Neural cell (in vitro differentiated cells): ENCODE measurements around the gene PGLYRP4. TPM values are rescaled to one million over a fixed set of nuclear protein-coding genes. Genes with fewer than 3 reads are reported as not detected.

Source experiments
- H2AFZ ChIP-seq: fragments of 200-600, 300-800 bp; sonication (generic), shearing (Covaris generic); 2 replicates; pipeline ENCODE4 v1.6.0; 2014; ENCODE audit warnings: low read depth, mild to moderate bottlenecking, antibody characterized with exemption, low read length, moderate library complexity
- H3F3A ChIP-seq: fragments of 200-600 bp; shearing (Covaris generic); 2 replicates; pipeline ENCODE4 v1.6.1; 2016; ENCODE audit warnings: mild to moderate bottlenecking, moderate library complexity, mixed read lengths, antibody characterized with exemption, low read length; ENCODE audit not compliant: insufficient read depth, poor library complexity, severe bottlenecking
- H3K27ac ChIP-seq: fragments of 200-600, 300-800 bp; sonication (generic), shearing (Covaris generic); 2 replicates; pipeline ENCODE4 v1.5.1; 2014; ENCODE audit warnings: mild to moderate bottlenecking, low read length, moderate library complexity
- H3K27me3 ChIP-seq: fragments of 300-800, 200-600 bp; sonication (generic), shearing (Covaris generic); 2 replicates; pipeline ENCODE4 v1.6.0; 2014; ENCODE audit warnings: mild to moderate bottlenecking, low read depth, low read length, moderate library complexity; ENCODE audit not compliant: insufficient read depth
- H3K36me3 ChIP-seq: fragments of 300-800, 200-600 bp; sonication (generic), shearing (Covaris generic); 2 replicates; pipeline ENCODE4 v1.5.1; 2014; ENCODE audit warnings: mild to moderate bottlenecking, antibody characterized with exemption, low read length, moderate library complexity; ENCODE audit not compliant: insufficient read depth
- H3K4me2 ChIP-seq: fragments of 300-800, 200-600 bp; sonication (generic), shearing (Covaris generic); 2 replicates; pipeline ENCODE4 v1.6.0; 2014; ENCODE audit warnings: mild to moderate bottlenecking, low read length
- H3K4me3 ChIP-seq: fragments of 300-800, 200-600 bp; sonication (generic), shearing (Covaris generic); 2 replicates; pipeline ENCODE4 v1.5.1; 2014; ENCODE audit warnings: mild to moderate bottlenecking, low read length, moderate library complexity
- H3K79me2 ChIP-seq: fragments of 200-600 bp; shearing (Covaris generic); replicated peaks from 2 replicates; pipeline ENCODE4 v1.6.0; 2014; ENCODE audit warnings: mild to moderate bottlenecking, low read length, moderate library complexity; ENCODE audit not compliant: insufficient read depth
- H3K9ac ChIP-seq: fragments of 300-800, 200-600 bp; sonication (generic), shearing (Covaris generic); 2 replicates; pipeline ENCODE4 v1.6.1; 2016; ENCODE audit warnings: mild to moderate bottlenecking, low read length, mixed read lengths
- H3K9me2 ChIP-seq: fragments of 200-600 bp; shearing (Covaris generic); 2 replicates; pipeline ENCODE4 v1.6.1; 2016; ENCODE audit warnings: mild to moderate bottlenecking, low read length, mixed read lengths; ENCODE audit not compliant: insufficient read depth
- H3K9me3 ChIP-seq: fragments of 200-600, 300-800 bp; sonication (generic), shearing (Covaris generic); 2 replicates; pipeline ENCODE4 v1.6.1; 2016; ENCODE audit warnings: mild to moderate bottlenecking, mixed run types, low read length, moderate library complexity, mixed read lengths
- H4K20me1 ChIP-seq: fragments of 200-600 bp; shearing (Covaris generic); 2 replicates; pipeline ENCODE4 v1.6.1; 2016; ENCODE audit warnings: mild to moderate bottlenecking, mixed run types; ENCODE audit not compliant: insufficient read depth
- CTCF ChIP-seq: fragments of 450-650 bp; IDR thresholded peaks from 2 replicates; pipeline ENCODE4 v1.5.1; 2014; ENCODE audit warnings: antibody characterized with exemption, mild to moderate bottlenecking, moderate library complexity; ENCODE audit not compliant: poor library complexity, severe bottlenecking
- EP300 ChIP-seq: fragments of 450-650 bp; conservative IDR thresholded peaks from 2 replicates; pipeline ENCODE4 v1.6.1; 2014; ENCODE audit warnings: antibody characterized with exemption, mild to moderate bottlenecking, moderate library complexity; ENCODE audit not compliant: poor library complexity, severe bottlenecking
- EZH2 ChIP-seq: fragments of 200-600, 300-800 bp; shearing (Covaris generic), sonication (generic); IDR thresholded peaks from 2 replicates; pipeline ENCODE4 v1.6.1; 2014; ENCODE audit warnings: antibody characterized with exemption, low read length, borderline replicate concordance, mild to moderate bottlenecking; ENCODE audit not compliant: insufficient read depth, poor library complexity, severe bottlenecking
- MXI1 ChIP-seq: fragments of 450-650 bp; conservative IDR thresholded peaks from 2 replicates; pipeline ENCODE4 v1.6.1; 2014; ENCODE audit warnings: antibody characterized with exemption, mild to moderate bottlenecking; ENCODE audit not compliant: poor library complexity, severe bottlenecking
- POLR2AphosphoS5 ChIP-seq: IDR thresholded peaks from 2 replicates; pipeline ENCODE4 v1.6.1; 2012
- RAD21 ChIP-seq: fragments of 450-650 bp; conservative IDR thresholded peaks from 2 replicates; pipeline ENCODE4 v1.6.1; 2014; ENCODE audit warnings: antibody characterized with exemption, mild to moderate bottlenecking, moderate library complexity
- SMC3 ChIP-seq: fragments of 450-650 bp; conservative IDR thresholded peaks from 2 replicates; pipeline ENCODE4 v1.6.1; 2014; ENCODE audit warnings: antibody characterized with exemption, mild to moderate bottlenecking, moderate library complexity; ENCODE audit not compliant: poor library complexity
- TAF1 ChIP-seq: IDR thresholded peaks from 2 replicates; pipeline ENCODE4 v1.6.1; 2012; ENCODE audit warnings: low read depth
- polyA plus RNA-seq: library from polyadenylated mRNA; depleted of rRNA; stranded (reverse); fragments of >200 nt; gene quantifications from 2 replicates; pipeline ENCODE4 v1.2.3, GENCODE V29; 2014
- TF ChIP-seq, protein P1 (sequence below): IDR thresholded peaks from 2 replicates; pipeline ENCODE4 v1.6.1; 2012; ENCODE audit warnings: borderline replicate concordance

Gene PGLYRP4
- polyA plus RNA-seq, 1 donor from 2014 or later = not detected

DNA sequence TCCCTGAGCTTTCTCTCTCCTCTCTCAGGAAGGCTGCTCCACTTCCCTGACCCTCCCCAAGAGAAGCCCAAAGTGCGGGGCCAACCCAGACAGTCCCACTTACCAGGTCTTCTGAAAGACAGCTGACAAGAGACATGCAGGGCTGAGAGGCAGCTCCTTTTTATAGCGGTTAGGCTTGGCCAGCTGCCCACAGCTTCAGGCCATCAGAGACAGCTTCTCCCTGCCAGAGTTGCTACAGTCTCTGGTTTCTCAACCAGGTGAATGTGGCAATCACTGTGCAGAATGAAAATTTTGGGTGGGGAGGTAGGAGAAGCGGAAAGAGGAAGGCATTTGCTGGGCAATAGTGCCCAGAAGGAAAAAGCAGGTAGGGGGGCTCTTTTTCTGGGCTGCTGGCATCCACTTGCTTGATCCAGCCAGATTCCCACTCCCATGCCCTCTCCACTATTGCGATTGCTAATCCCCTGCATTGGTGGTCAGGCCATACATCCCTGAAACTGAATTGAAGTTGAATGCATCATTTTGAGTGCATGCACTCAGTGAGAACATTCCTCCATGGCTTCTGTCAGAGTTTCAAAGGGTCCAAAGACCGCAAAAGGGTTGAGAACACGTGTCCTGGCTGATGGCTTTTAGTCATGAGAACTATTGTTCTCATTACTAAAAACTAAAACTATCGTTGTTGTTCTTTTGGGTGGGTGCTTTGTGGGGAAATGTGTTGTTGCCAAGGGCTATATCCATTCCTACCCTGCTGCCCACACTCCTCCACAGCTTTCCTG, 42.5 kb upstream of the PGLYRP4 start, which contains the start of gene S100A8:
Gene S100A8, minus strand, starts transcription at position 136 of the 773 bp plus-strand sequence. CDS start 538 bp downstream, outside the sequence.
- TF ChIP-seq CTCF (no peak), SMC3 (no peak), EP300 (no peak), EZH2 (no peak), RAD21 (no peak), TAF1 (no peak), MXI1 (no peak), POLR2AphosphoS5 (no peak)
- TF ChIP-seq, protein P1, sequence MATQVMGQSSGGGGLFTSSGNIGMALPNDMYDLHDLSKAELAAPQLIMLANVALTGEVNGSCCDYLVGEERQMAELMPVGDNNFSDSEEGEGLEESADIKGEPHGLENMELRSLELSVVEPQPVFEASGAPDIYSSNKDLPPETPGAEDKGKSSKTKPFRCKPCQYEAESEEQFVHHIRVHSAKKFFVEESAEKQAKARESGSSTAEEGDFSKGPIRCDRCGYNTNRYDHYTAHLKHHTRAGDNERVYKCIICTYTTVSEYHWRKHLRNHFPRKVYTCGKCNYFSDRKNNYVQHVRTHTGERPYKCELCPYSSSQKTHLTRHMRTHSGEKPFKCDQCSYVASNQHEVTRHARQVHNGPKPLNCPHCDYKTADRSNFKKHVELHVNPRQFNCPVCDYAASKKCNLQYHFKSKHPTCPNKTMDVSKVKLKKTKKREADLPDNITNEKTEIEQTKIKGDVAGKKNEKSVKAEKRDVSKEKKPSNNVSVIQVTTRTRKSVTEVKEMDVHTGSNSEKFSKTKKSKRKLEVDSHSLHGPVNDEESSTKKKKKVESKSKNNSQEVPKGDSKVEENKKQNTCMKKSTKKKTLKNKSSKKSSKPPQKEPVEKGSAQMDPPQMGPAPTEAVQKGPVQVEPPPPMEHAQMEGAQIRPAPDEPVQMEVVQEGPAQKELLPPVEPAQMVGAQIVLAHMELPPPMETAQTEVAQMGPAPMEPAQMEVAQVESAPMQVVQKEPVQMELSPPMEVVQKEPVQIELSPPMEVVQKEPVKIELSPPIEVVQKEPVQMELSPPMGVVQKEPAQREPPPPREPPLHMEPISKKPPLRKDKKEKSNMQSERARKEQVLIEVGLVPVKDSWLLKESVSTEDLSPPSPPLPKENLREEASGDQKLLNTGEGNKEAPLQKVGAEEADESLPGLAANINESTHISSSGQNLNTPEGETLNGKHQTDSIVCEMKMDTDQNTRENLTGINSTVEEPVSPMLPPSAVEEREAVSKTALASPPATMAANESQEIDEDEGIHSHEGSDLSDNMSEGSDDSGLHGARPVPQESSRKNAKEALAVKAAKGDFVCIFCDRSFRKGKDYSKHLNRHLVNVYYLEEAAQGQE = no peak
- H3F3A ChIP-seq = no peaks in the 10 kb centered on the region
- no peaks in the 10 kb centered on the region for H4K20me1 ChIP-seq
- H3K27me3 ChIP-seq = no peaks in the 10 kb centered on the region
- H3K79me2 ChIP-seq = no peaks in the 10 kb centered on the region
- H3K4me2 ChIP-seq = no peak within 1 kb of the TSS
- no peaks in the 10 kb centered on the region for H3K9me3 ChIP-seq
- H2AFZ ChIP-seq = no peak within 1 kb of the TSS
- no peak within 1 kb of the TSS for H3K4me3 ChIP-seq
- H3K36me3 ChIP-seq = no peaks in the 10 kb centered on the region
- no peaks in the 10 kb centered on the region for H3K9me2 ChIP-seq
- H3K9ac ChIP-seq = no peak within 1 kb of the TSS
- no peak within 1 kb of the TSS for H3K27ac ChIP-seq

DNA sequence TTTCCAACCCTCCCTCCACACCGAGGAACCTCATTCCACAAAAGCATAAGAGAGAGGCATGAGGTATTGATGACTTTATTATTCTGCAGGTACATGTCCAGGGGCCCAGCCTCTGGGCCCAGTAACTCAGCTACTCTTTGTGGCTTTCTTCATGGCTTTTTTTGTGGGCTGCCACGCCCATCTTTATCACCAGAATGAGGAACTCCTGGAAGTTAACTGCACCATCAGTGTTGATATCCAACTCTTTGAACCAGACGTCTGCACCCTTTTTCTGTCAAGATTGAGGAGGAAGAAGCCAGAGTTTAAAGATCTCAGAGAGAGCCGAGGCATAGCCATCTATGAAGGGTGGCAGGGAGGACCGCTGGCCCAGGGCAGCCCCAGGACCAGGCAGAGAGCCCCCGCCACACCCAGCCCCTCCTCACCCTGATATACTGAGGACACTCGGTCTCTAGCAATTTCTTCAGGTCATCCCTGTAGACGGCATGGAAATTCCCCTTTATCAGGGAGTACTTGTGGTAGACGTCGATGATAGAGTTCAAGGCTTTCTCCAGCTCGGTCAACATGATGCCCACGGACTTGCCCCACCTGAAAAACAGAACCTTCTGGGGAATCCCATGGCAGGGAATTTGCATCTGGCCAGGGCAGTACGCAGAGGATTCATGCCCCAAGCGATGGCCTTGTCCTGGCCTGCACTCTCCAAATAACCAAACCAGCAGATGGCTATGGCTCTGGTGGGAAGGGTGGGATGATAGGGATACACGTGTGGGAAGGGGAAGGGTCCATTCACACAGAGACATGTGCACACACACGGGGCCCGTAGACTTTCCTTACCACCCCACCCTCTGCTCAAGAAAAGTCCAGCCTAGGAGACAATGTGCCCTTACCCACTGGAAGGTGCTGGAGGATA, 41.6 kb upstream of the PGLYRP4 start:
- Histone ChIP-seq H3K79me2 (no peaks in the 10 kb centered on the region), H2AFZ (no peak overlapping the region), H3K27ac (no peak overlapping the region), H3K4me3 (no peak overlapping the region), H3K9me2 (no peaks in the 10 kb centered on the region), H3K27me3 (no peaks in the 10 kb centered on the region), H4K20me1 (no peaks in the 10 kb centered on the region), H3K9ac (no peak overlapping the region), H3K9me3 (no peaks in the 10 kb centered on the region), H3K4me2 (no peak overlapping the region), H3K36me3 (no peaks in the 10 kb centered on the region), H3F3A (no peaks in the 10 kb centered on the region)
- TF ChIP-seq RAD21 = no peak
- no peak for TF ChIP-seq EZH2
